ENCODE measurements around the gene TMEM190. TPM values are rescaled to one million over a fixed set of nuclear protein-coding genes. Genes with fewer than 3 reads are reported as not detected.
"Not testable (repeated sequence)": the region's sequence is repeated elsewhere in the genome, so short reads cannot be mapped to it uniquely, and the experiment has no call there.

The TMEM190 gene
- total and polyA plus RNA-seq, 3 donors from 2014 or later = 12.9 to 35.4 (median 19.2) TPM

DNA sequence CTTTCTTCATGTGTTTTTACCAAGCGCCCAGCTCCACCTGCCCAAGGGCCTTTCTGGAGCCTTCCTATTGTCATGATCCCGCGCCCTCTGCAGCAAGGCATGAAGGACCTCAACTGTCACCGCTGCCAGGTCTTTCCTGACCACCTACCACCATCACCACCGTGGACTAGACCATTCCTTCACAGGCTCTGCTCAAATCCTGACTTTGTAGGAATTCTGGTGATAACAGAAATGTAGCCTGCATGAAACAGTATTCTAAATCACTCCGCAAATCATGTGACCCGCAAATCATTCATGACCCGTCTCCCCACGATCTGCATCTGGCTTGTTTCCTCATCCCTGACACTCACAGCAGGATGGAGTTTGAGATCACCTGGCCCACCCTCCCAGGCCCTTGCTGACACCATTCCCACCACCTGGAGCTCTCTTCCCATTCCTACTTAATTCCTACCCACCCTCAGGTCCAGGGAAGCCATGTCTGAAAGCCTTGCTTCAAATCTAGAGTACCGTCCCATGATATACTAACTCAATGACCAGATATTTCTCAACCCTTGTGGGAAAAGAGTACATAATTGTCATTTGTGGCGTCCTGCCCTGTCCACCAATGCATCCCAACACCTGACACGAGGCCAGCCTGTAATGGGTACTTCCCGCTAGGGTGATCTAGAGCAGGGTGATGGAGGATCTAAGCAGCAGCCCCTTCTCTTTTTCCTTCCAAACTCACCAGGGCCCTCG is 29.6 kb downstream of the TMEM190 start:
- Histone ChIP-seq H3K27ac (peak overlapping the region in 1 of 2 donors; percentile 100), H3K4me3 (peak overlapping the region in 1 of 2 donors; percentile 86), H3K36me3 (ENCODE audit: low read depth, missing control alignments) (no peaks in the 10 kb centered on the region), H3K4me1 (peaks cover 24% of the 10 kb centered on the region), H3K27me3 (no peaks in the 10 kb centered on the region), H3K9me3 (no peaks in the 10 kb centered on the region)
- DNase-seq = no peak
- 77 to 81% methylated on average over 10 to 14 of the region's 14 CpGs for WGBS, 2 donors
- intact Hi-C loops (cut with DNase I; ENCODE audit: low total_unique reads) = no loop called here
- TF ChIP-seq, protein P1, sequence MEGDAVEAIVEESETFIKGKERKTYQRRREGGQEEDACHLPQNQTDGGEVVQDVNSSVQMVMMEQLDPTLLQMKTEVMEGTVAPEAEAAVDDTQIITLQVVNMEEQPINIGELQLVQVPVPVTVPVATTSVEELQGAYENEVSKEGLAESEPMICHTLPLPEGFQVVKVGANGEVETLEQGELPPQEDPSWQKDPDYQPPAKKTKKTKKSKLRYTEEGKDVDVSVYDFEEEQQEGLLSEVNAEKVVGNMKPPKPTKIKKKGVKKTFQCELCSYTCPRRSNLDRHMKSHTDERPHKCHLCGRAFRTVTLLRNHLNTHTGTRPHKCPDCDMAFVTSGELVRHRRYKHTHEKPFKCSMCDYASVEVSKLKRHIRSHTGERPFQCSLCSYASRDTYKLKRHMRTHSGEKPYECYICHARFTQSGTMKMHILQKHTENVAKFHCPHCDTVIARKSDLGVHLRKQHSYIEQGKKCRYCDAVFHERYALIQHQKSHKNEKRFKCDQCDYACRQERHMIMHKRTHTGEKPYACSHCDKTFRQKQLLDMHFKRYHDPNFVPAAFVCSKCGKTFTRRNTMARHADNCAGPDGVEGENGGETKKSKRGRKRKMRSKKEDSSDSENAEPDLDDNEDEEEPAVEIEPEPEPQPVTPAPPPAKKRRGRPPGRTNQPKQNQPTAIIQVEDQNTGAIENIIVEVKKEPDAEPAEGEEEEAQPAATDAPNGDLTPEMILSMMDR (IDR thresholded peaks at IDR 0.05) = no peak
- no peak for TF ChIP-seq POLR2A (IDR thresholded peaks at IDR 0.05)

DNA sequence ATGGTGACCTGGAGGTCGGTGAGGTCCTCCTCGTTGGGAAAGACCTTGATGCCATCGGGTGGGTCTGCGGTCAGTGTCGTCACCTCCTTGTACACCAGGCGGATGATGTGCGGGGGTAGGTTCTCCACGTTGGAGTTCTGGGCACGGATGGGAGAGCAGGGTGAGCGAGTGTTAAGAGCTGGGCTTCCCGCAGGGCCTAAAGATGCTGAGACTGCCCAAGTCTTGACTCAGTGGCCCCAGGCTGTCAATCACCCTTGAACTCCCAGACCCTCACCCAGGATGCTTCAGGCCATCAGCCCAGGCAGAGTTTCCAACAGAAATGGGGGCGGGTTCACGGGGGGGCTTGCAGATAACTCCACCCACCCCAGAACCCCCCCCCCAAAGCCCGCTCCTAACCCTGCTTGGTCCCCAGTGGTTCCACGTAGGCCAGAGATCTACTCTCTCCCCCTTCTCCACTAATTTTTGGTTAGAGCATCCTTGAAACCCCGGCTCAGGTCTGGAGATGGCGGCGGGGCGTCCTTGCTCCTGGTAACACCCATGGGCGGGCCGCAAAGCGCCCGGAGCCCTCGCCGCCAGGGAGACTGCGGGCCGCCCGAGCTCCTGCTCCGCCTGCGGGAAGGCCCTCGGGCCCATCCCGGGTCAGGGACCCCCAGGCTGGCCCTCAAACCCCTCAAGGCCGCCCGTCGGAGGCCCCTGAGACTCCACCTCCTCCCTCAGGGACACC is 30.4 kb downstream of the TMEM190 start:
- Histone ChIP-seq H3K4me3 (peak overlapping the region; percentile 86 to 98), H3K27ac (peak overlapping the region; percentile 99 to 100), H3K27me3 (no peaks in the 10 kb centered on the region), H3K36me3 (ENCODE audit: low read depth, missing control alignments) (no peaks in the 10 kb centered on the region), H3K9me3 (no peaks in the 10 kb centered on the region), H3K4me1 (peaks cover 24% of the 10 kb centered on the region)
- intact Hi-C loops (cut with DNase I; ENCODE audit: low total_unique reads) = no loop called here
- no peak for DNase-seq
- no peak for TF ChIP-seq POLR2A (IDR thresholded peaks at IDR 0.05)
- TF ChIP-seq, protein P1 (IDR thresholded peaks at IDR 0.05) = no peak
- 5% methylated on average over 35 of the region's 35 CpGs; no CpG with 5 or more reads in 1 of the 2 donors for WGBS, 2 donors

DNA sequence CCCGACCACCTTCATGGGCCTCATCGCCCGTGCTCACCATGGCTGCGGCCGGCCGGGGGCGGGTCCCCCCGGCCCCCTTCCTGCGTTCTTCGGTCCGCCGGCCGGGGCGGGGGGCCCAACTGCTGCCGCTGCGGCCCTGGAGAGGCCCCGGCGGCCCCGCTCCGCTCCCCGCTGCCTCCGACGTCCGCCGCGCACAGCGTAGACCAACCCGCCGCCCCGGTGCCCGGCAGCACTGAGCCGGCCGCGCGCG is 30.8 kb downstream of the TMEM190 start, which contains the start of gene UBE2S:
Gene UBE2S (minus strand): TSS at position 239 of the 250 bp plus-strand sequence. CDS start 199 bp downstream, at position 40.
- peaks cover 21% of the 10 kb centered on the region for H3K4me1 ChIP-seq
- H3K4me3 ChIP-seq = peak within 1 kb of the TSS; percentile 86 to 98
- DNase-seq; intact Hi-C loops (cut with DNase I; ENCODE audit: low total_unique reads); H3K36me3 ChIP-seq (ENCODE audit: low read depth, missing control alignments); H3K27me3 ChIP-seq; H3K9me3 ChIP-seq: not testable (repeated sequence)
- peak within 1 kb of the TSS; percentile 99 to 100 for H3K27ac ChIP-seq
- TF ChIP-seq POLR2A (IDR thresholded peaks at IDR 0.05) = peak; percentile 89
- WGBS, 2 donors = 8% methylated on average over 15 of the region's 36 CpGs; no CpG with 5 or more reads in 1 of the 2 donors

DNA sequence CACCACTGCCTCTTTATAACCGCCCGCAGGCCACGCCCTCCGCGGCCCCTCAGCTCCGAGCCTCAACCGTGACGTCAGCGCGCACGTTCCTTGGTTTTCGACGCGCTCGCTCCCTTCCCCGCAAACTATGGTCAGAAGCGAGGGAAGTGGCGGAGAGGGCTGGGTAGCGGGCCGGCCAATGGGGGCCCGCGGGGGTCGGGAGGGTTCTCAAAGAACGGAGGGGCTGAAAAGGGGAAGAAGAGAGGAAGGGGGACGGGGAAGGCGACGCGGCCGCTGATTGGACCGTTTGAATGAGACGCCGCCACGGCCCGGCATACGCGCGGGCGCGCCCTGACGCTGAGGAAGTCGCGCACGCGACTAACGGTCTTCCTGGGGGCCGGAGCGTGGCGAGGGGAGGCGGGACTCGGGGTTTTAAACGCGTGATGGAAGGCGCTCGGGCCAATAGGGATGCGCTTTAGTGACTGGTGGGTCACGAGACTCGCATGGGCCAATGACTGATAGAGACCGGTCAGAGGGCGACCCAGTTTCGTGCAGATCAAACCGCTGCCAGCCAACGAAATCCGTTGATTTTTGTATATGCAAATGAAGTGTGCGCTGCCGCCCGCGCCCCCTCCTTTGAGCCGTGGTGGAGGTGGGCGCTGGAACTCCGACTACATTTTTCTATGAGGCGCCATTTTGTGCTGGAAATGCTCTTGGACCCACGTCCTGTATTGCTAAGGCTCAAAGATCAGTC is 31.3 kb downstream of the TMEM190 start:
- Histone ChIP-seq H3K4me3 (peak overlapping the region; percentile 86 to 98), H3K27ac (peak overlapping the region; percentile 99 to 100), H3K27me3 (no peaks in the 10 kb centered on the region), H3K4me1 (peaks cover 19% of the 10 kb centered on the region), H3K36me3 (ENCODE audit: low read depth, missing control alignments) (no peaks in the 10 kb centered on the region), H3K9me3 (no peaks in the 10 kb centered on the region)
- no peak for TF ChIP-seq POLR2A (IDR thresholded peaks at IDR 0.05)
- TF ChIP-seq, protein P1 (IDR thresholded peaks at IDR 0.05) = no peak
- 0% methylated on average over 47 to 61 of the region's 72 CpGs for WGBS, 2 donors
- intact Hi-C loops (cut with DNase I; ENCODE audit: low total_unique reads) = no loop called here
- DNase-seq = peak; percentile 100

DNA sequence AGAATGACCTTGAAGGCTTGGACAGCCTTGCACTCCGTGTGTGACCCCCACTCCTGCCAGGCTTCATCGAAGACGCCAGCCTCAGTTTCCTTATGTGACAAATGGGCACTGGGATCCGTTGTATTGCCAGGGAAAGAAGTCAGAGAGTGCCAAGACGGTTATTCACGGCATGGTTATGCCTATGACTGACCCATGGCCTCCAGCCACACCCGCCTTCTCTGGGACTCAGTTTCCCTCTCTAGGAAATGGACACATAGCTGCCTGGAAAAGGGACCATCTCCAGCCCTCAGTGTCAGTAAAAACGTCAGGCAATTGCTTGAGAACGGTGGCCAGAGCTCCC is 31.9 kb downstream of the TMEM190 start:
- H3K36me3 ChIP-seq (ENCODE audit: low read depth, missing control alignments) = no peaks in the 10 kb centered on the region
- DNase-seq = no peak
- H3K27ac ChIP-seq = peak overlapping the region; percentile 99 to 100
- peaks cover 19% of the 10 kb centered on the region for H3K4me1 ChIP-seq
- intact Hi-C loops (cut with DNase I; ENCODE audit: low total_unique reads) = no loop called here
- peak overlapping the region; percentile 51 to 86 for H3K4me3 ChIP-seq
- 49 to 72% methylated on average over 6 to 9 of the region's 9 CpGs for WGBS, 2 donors
- TF ChIP-seq, protein P1 (IDR thresholded peaks at IDR 0.05) = no peak
- no peak for TF ChIP-seq POLR2A (IDR thresholded peaks at IDR 0.05)
- H3K9me3 ChIP-seq = no peaks in the 10 kb centered on the region
- no peaks in the 10 kb centered on the region for H3K27me3 ChIP-seq

DNA sequence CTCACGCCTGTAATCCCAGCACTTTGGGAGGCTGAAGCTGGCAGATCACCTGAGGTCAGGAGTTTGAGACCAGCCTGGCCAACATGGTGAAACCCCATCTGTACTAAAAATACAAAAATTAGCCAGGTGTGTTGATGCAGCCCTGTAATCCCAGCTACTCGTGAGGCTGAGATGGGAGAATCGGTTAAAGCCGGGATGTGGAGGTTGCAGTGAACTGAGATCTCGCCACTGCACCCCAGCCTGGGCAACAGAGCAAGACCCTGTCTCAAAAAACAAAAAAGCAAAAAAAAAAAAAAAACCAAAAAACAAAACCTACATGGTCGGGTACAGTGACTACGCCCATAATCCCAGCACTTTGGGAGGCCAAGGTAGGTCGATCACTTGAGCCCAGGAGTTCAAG is 32.6 kb downstream of the TMEM190 start:
- 88 to 90% methylated on average over 8 of the region's 8 CpGs for WGBS, 2 donors
- H3K36me3 ChIP-seq (ENCODE audit: low read depth, missing control alignments); H3K27me3 ChIP-seq; intact Hi-C loops (cut with DNase I; ENCODE audit: low total_unique reads); DNase-seq; H3K4me3 ChIP-seq; H3K9me3 ChIP-seq: not testable (repeated sequence)
- Histone ChIP-seq H3K27ac (peak overlapping the region in 1 of 2 donors; percentile 100), H3K4me1 (peaks cover 19% of the 10 kb centered on the region)
